Measurements from ENCODE around the gene EP400. TPM values are rescaled to one million over a fixed set of nuclear protein-coding genes. Genes with fewer than 3 reads are reported as not detected.

EP400 gene
- total RNA-seq, 1 donor from 2014 or later: 41.4 TPM

- ATAC-seq: no peak
- no peaks in the 10 kb centered on the region for H3K27me3 ChIP-seq
- H3K9me3 ChIP-seq: no peaks in the 10 kb centered on the region
- DNase-seq: no peak
- no peak overlapping the region for H3K4me3 ChIP-seq
- TF ChIP-seq CTCF (IDR thresholded peaks at IDR 0.05): no peak
- peaks cover 92% of the 10 kb centered on the region for H3K36me3 ChIP-seq
- intact Hi-C loops (cut with DNase I): no loop called here
- H3K27ac ChIP-seq: no peak overlapping the region
- no peaks in the 10 kb centered on the region for H3K4me1 ChIP-seq
These were observed 37.2 kb downstream of the EP400 start for GRCh38 chr12:131986910-131987309.

GRCh38 chr12:131987552-131987951, 37.8 kb downstream of the EP400 start:
- H3K27ac ChIP-seq: no peak overlapping the region
- intact Hi-C loops (cut with DNase I): no loop called here
- H3K4me3 ChIP-seq: no peak overlapping the region
- H3K4me1 ChIP-seq: no peaks in the 10 kb centered on the region
- DNase-seq (no peak), ATAC-seq (no peak)
- TF ChIP-seq CTCF (IDR thresholded peaks at IDR 0.05): no peak
- peaks cover 92% of the 10 kb centered on the region for H3K36me3 ChIP-seq
- no peaks in the 10 kb centered on the region for H3K9me3 ChIP-seq
- H3K27me3 ChIP-seq: no peaks in the 10 kb centered on the region

GRCh38 chr12:131988054-131988796, 38.5 kb downstream of the EP400 start:
- H3K36me3 ChIP-seq: peaks cover 92% of the 10 kb centered on the region
- no peaks in the 10 kb centered on the region for H3K4me1 ChIP-seq
- no peak overlapping the region for H3K4me3 ChIP-seq
- H3K27ac ChIP-seq: no peak overlapping the region
- no peaks in the 10 kb centered on the region for H3K27me3 ChIP-seq
- H3K9me3 ChIP-seq: no peaks in the 10 kb centered on the region
- DNase-seq (no peak), ATAC-seq (no peak)
- intact Hi-C loops (cut with DNase I): no loop called here
- TF ChIP-seq CTCF (IDR thresholded peaks at IDR 0.05): no peak

GRCh38 chr12:131989021-131989420, 39.3 kb downstream of the EP400 start:
- intact Hi-C loops (cut with DNase I): no loop called here
- ATAC-seq (no peak), DNase-seq (no peak)
- no peaks in the 10 kb centered on the region for H3K4me1 ChIP-seq
- no peak overlapping the region for H3K27ac ChIP-seq
- no peaks in the 10 kb centered on the region for H3K9me3 ChIP-seq
- H3K27me3 ChIP-seq: no peaks in the 10 kb centered on the region
- H3K4me3 ChIP-seq: no peak overlapping the region
- peaks cover 92% of the 10 kb centered on the region for H3K36me3 ChIP-seq
- no peak for TF ChIP-seq CTCF (IDR thresholded peaks at IDR 0.05)

- no peak overlapping the region for H3K4me3 ChIP-seq
- no peaks in the 10 kb centered on the region for H3K4me1 ChIP-seq
- intact Hi-C loops (cut with DNase I): no loop called here
- H3K27ac ChIP-seq: no peak overlapping the region
- ATAC-seq (no peak), DNase-seq (no peak)
- H3K36me3 ChIP-seq: peaks cover 91% of the 10 kb centered on the region
- no peaks in the 10 kb centered on the region for H3K9me3 ChIP-seq
- no peak for TF ChIP-seq CTCF (IDR thresholded peaks at IDR 0.05)
- H3K27me3 ChIP-seq: no peaks in the 10 kb centered on the region
These were observed 40.6 kb downstream of the EP400 start for GRCh38 chr12:131990066-131990979.

Measured in upper lobe of right lung (tissue), 1 donor.